Endothelial cell of umbilical vein (primary cell): ENCODE data around the gene MAN2B2. TPM values are rescaled to one million over a fixed set of nuclear protein-coding genes. Genes with fewer than 3 reads are reported as not detected.
A peak's percentile ranks its signal among the peaks of the same experiment; 100 is the strongest.

Experiments
- BruUV-seq: library from RNA; stranded (reverse); fragments of 400-500 nt; replicated peaks from 2 replicates; lab custom pipeline; 2021; lab: Mats Ljungman, UMichigan
- CTCF ChIA-PET: fragments of 300-600, 350-600 bp; sonication (Branson Sonifier 250); formaldehyde crosslinking; loops from one replicate; lab custom pipeline; 2021; ENCODE audit warnings: antibody characterized with exemption, inconsistent platforms; lab: Charles Lee
- POLR2A ChIA-PET: fragments of 300-600, 350-600 bp; sonication (Branson Sonifier 250); formaldehyde crosslinking; loops from one replicate; lab custom pipeline; 2021; ENCODE audit warnings: antibody characterized with exemption, inconsistent platforms; lab: Charles Lee
- DNase-seq: peaks from one replicate; pipeline ENCODE4 v3.0.0-alpha.2; 2011; ENCODE audit warnings: low read depth, low spot score
- FAIRE-seq: peaks from 2 replicates; lab custom pipeline; 2011; peaks lifted over from hg19 to GRCh38; lab: Jason Lieb, UNC
- H2AFZ ChIP-seq: 2 replicates; pipeline ENCODE4 v1.6.0; 2012; ENCODE audit warnings: low read depth, low read length, control low read depth, inconsistent platforms
- H3K27ac ChIP-seq: 2 replicates; pipeline ENCODE4 v1.5.1; 2011; ENCODE audit warnings: low read depth, mild to moderate bottlenecking, control low read depth, low read length, moderate library complexity; ENCODE audit not compliant: insufficient read depth
- H3K27me3 ChIP-seq, 2 experiments: 2 replicates each; pipeline versions ENCODE4 v1.6.0 to v1.6.1; 2011; ENCODE audit warnings: low read length in 2 of 2, mixed read lengths in 1 of 2; ENCODE audit not compliant: control insufficient read depth in 2 of 2, insufficient read depth in 2 of 2
- H3K36me3 ChIP-seq, 2 experiments: 2 replicates in 1 of 2; 3 replicates in 1 of 2; pipeline ENCODE4 v1.5.1; 2011; ENCODE audit warnings: low read length in 2 of 2, mild to moderate bottlenecking in 1 of 2, moderate library complexity in 1 of 2; ENCODE audit not compliant: control insufficient read depth in 2 of 2, insufficient read depth in 2 of 2; ENCODE audit errors: extremely low read depth in 1 of 2
- H3K4me1 ChIP-seq: 3 replicates; pipeline ENCODE4 v1.5.1; 2011; ENCODE audit warnings: mild to moderate bottlenecking, low read length; ENCODE audit not compliant: control insufficient read depth, insufficient read depth; ENCODE audit errors: extremely low read depth
- H3K4me2 ChIP-seq: 2 replicates; pipeline ENCODE4 v1.6.1; 2011; ENCODE audit warnings: low read length, control low read depth, mixed read lengths; ENCODE audit not compliant: insufficient read depth
- H3K4me3 ChIP-seq, 3 experiments: fragments of 200-600 bp in 1 of 3; sonication (generic), shearing (Covaris generic) in 1 of 3; replicated peaks in 1 of 3; 2 replicates each; pipeline ENCODE4 v1.5.1; 2011 to 2016; ENCODE audit warnings: control low read depth in 3 of 3, low read length in 3 of 3, mild to moderate bottlenecking in 2 of 3, inconsistent platforms in 1 of 3, low read depth in 1 of 3, moderate library complexity in 1 of 3; ENCODE audit not compliant: insufficient read depth in 1 of 3
- H3K79me2 ChIP-seq: 2 replicates; pipeline ENCODE4 v1.6.0; 2012; ENCODE audit warnings: low read length, inconsistent platforms; ENCODE audit not compliant: control insufficient read depth, insufficient read depth
- H3K9ac ChIP-seq: replicated peaks from 2 replicates; pipeline ENCODE3; 2011; ENCODE audit warnings: low read length, control low read depth; ENCODE audit not compliant: insufficient read depth; ENCODE audit errors: extremely low read depth
- H3K9me1 ChIP-seq: replicated peaks from 3 replicates; pipeline ENCODE4 v1.6.0; 2011; ENCODE audit warnings: mild to moderate bottlenecking, low read length; ENCODE audit not compliant: control insufficient read depth, insufficient read depth; ENCODE audit errors: extremely low read depth
- H3K9me3 ChIP-seq: replicated peaks from 2 replicates; pipeline ENCODE4 v1.5.1; 2012; ENCODE audit warnings: low read length, inconsistent platforms; ENCODE audit not compliant: control insufficient read depth, insufficient read depth
- H4K20me1 ChIP-seq: replicated peaks from 2 replicates; pipeline ENCODE3; 2011; ENCODE audit warnings: mild to moderate bottlenecking, low read length; ENCODE audit not compliant: control insufficient read depth, insufficient read depth; ENCODE audit errors: extremely low read depth
- JUN ChIP-seq: IDR thresholded peaks from 2 replicates; pipeline ENCODE4 v1.6.1; 2011; ENCODE audit warnings: borderline replicate concordance, low read depth; ENCODE audit not compliant: insufficient read length, insufficient read depth
- MAX ChIP-seq: IDR thresholded peaks from 2 replicates; pipeline ENCODE4 v1.6.1; 2011; ENCODE audit not compliant: insufficient read depth, insufficient read length
- MYC ChIP-seq: IDR thresholded peaks from one replicate; pipeline ENCODE4 v1.6.1; 2011; ENCODE audit warnings: mild to moderate bottlenecking, low read depth, low read length
- POLR2A ChIP-seq: IDR thresholded peaks from 2 replicates; pipeline ENCODE4 v1.6.1; 2012; ENCODE audit warnings: low read depth, mild to moderate bottlenecking, control low read depth, low read length
- POLR2AphosphoS5 ChIP-seq: IDR thresholded peaks from 2 replicates; pipeline ENCODE4 v1.6.1; 2012; ENCODE audit warnings: low read depth, mild to moderate bottlenecking, control low read depth, low read length, moderate library complexity; ENCODE audit not compliant: insufficient read depth
- dilution Hi-C: fragments of 300-500 bp; cut with MboI; formaldehyde crosslinking; loops from one replicate; pipeline ENCODE4 v1.15.0; 2019; ENCODE audit warnings: low sequenced_read_pairs; ENCODE audit not compliant: extremely low pct_ligation_motif_present
- intact Hi-C: fragments of 100-400 bp; cut with micrococcal nuclease; formaldehyde crosslinking; loops from one replicate; pipeline ENCODE4 v1.10.0; 2022
- polyA plus RNA-seq, 4 experiments: library from polyadenylated mRNA; depleted of rRNA in 3 of 4; stranded (reverse) in 3 of 4; unstranded in 1 of 4; fragments of >200 nt; gene quantifications; 2 replicates each; pipeline versions ENCODE4 v1.2.1 to v1.2.3, GENCODE V29; 2011 to 2012; ENCODE audit warnings: missing spikeins in 1 of 4
- total RNA-seq: library from RNA; stranded (reverse); gene quantifications from 2 replicates; pipeline ENCODE4 v1.2.3, GENCODE V29; 2021
- TF ChIP-seq, protein P1 (sequence below), 2 donors: IDR thresholded peaks; 1 replicate in 1 of 2; 2 replicates in 1 of 2; pipeline ENCODE4 v1.5.1; 2011; ENCODE audit warnings: low read length in 2 of 2, mild to moderate bottlenecking in 2 of 2, moderate library complexity in 2 of 2, control low read depth in 1 of 2, inconsistent platforms in 1 of 2, low read depth in 1 of 2; ENCODE audit not compliant: insufficient read depth in 1 of 2; ENCODE audit errors: extremely low read depth in 1 of 2

MAN2B2 gene
- total and polyA plus RNA-seq, 2 donors (not counting 3 experiments of a cell fraction or from before 2014, with no cell fraction given): 15.7 to 25.1 TPM

- Histone ChIP-seq H3K9me1 (no peaks in the 10 kb centered on the region), H3K36me3 (peaks cover 4 to 14% of the 10 kb centered on the region in 2 experiments), H3K27me3 (no peaks in the 10 kb centered on the region), H3K4me3 (no peak overlapping the region), H2AFZ (no peak overlapping the region), H3K9ac (no peak overlapping the region), H3K79me2 (no peaks in the 10 kb centered on the region), H3K27ac (no peak overlapping the region), H3K4me2 (no peak overlapping the region), H4K20me1 (no peaks in the 10 kb centered on the region), H3K9me3 (no peaks in the 10 kb centered on the region), H3K4me1 (no peaks in the 10 kb centered on the region)
- no TSS peak for BruUV-seq
- dilution Hi-C loops: no loop called here
- TF ChIP-seq JUN: no peak
- no peak for TF ChIP-seq MAX
- TF ChIP-seq, protein P1, sequence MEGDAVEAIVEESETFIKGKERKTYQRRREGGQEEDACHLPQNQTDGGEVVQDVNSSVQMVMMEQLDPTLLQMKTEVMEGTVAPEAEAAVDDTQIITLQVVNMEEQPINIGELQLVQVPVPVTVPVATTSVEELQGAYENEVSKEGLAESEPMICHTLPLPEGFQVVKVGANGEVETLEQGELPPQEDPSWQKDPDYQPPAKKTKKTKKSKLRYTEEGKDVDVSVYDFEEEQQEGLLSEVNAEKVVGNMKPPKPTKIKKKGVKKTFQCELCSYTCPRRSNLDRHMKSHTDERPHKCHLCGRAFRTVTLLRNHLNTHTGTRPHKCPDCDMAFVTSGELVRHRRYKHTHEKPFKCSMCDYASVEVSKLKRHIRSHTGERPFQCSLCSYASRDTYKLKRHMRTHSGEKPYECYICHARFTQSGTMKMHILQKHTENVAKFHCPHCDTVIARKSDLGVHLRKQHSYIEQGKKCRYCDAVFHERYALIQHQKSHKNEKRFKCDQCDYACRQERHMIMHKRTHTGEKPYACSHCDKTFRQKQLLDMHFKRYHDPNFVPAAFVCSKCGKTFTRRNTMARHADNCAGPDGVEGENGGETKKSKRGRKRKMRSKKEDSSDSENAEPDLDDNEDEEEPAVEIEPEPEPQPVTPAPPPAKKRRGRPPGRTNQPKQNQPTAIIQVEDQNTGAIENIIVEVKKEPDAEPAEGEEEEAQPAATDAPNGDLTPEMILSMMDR (IDR thresholded peaks at IDR 0.05; ENCODE audit: extremely low read depth in 1 of 2, insufficient read depth in 1 of 2, low read depth in 1 of 2, low read length in 2 of 2): no peak
- no peak for TF ChIP-seq MYC
- TF ChIP-seq POLR2A: no peak
- no peak for TF ChIP-seq POLR2AphosphoS5
- ChIA-PET CTCF (no interaction called here), POLR2A (no interaction called here)
- DNase-seq (peak; percentile 27), FAIRE-seq (peak; percentile 66)
- intact Hi-C loops: no loop called here
Measured at GRCh38 chr4:6582889-6583490, 8.0 kb downstream of the MAN2B2 start.
